ENCODE data around the gene HLA-DQB1. TPM values are rescaled to one million over a fixed set of nuclear protein-coding genes. Genes with fewer than 3 reads are reported as not detected.

HLA-DQB1 gene
- total and polyA plus RNA-seq, 2 of the 13 experiments (the other 11 are each of a cell fraction or from before 2014, with no cell fraction given), result not detected

DNA sequence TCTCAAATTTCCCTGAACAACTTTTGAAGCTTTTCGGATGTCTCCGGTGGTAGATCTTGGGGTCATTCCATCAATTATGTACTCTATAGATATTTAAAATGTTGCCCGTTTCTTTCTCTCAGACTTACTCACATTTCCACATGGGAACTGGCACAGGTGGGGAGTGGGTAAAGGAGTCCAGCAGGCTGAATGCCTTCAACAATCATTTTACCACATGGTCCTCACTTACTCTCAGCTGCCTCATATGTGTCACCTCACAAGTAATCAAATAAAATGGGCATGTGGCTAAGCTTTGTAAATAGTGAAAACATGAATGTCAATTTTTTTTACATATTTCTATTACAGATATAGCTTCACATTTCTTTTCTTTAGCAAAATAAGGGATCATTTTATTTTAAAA, 28.6 kb downstream of the HLA-DQB1 start:
- in situ Hi-C loops (cut with HindIII; ENCODE audit: extremely low pct_ligation_motif_present, low pct_unique_long_range_greater_than_20kb), result no loop called here
- FAIRE-seq (no peak), DNase-seq (ENCODE audit: low spot score) (no peak), ATAC-seq (no peak)
- Histone ChIP-seq H3K27me3 (ENCODE audit: control insufficient read depth in 1 of 2, insufficient read depth in 2 of 2, low read length in 2 of 2) (peaks cover 2 to 9% of the 10 kb centered on the region in 2 experiments; a peak in 3 of 5 replicates), H3K9ac (ENCODE audit: insufficient read depth, low read depth, low read length) (no peak overlapping the region), H3K4me2 (ENCODE audit: low read depth, low read length) (no peak overlapping the region), H2AFZ (ENCODE audit: low read length) (no peak overlapping the region), H3K9me3 (ENCODE audit: low read length) (no peaks in the 10 kb centered on the region), H3K79me2 (ENCODE audit: insufficient read depth, low read length) (no peaks in the 10 kb centered on the region), H4K20me1 (ENCODE audit: insufficient read depth, low read length) (no peaks in the 10 kb centered on the region), H3K4me3 (replicated peaks in 1 of 3; ENCODE audit: insufficient read depth in 1 of 3, low read depth in 2 of 3, low read length in 3 of 3) (no peak overlapping the region), H3K36me3 (replicated peaks in 1 of 2; ENCODE audit: control insufficient read depth in 1 of 2, insufficient read depth in 2 of 2, low read length in 2 of 2) (no peaks in the 10 kb centered on the region), H3K4me1 (ENCODE audit: insufficient read depth, low read length) (no peaks in the 10 kb centered on the region), H3K27ac (ENCODE audit: extremely low read length, insufficient read depth, low read length) (no peak overlapping the region)
- TF ChIP-seq PHF21A (CRISPR knock-in tag; IDR thresholded peaks at IDR 0.05) (no peak), TARDBP (CRISPR knock-in tag; IDR thresholded peaks at IDR 0.05) (no peak), ZNF350 (CRISPR knock-in tag; IDR thresholded peaks at IDR 0.05; ENCODE audit: borderline replicate concordance, low read depth) (no peak), FOXA3 (CRISPR knock-in tag; IDR thresholded peaks at IDR 0.05) (no peak), FOXP1 (IDR thresholded peaks at IDR 0.05) (no peak), FOXP1 (CRISPR knock-in tag; IDR thresholded peaks at IDR 0.05) (no peak)
- 12% methylated on average over 3 of the region's 3 CpGs for WGBS (ENCODE audit: low lambda C conversion rate)
- ChIA-PET POLR2A (no interaction called here), CTCF (ENCODE audit: low intra/inter-chr PET ratio, low total read pairs) (no interaction called here)
- BruUV-seq (replicated peaks), result no TSS peak
- intact Hi-C loops (cut with micrococcal nuclease; ENCODE audit: unreplicated experiment), result no loop called here

- POLR2A ChIA-PET, result no interaction called here
- no peaks in the 10 kb centered on the region for H4K20me1 ChIP-seq (ENCODE audit: insufficient read depth, low read length)
- no peak within 1 kb of the TSS for H3K27ac ChIP-seq (ENCODE audit: extremely low read length, insufficient read depth, low read length)
- no peaks in the 10 kb centered on the region for H3K79me2 ChIP-seq (ENCODE audit: insufficient read depth, low read length)
- intact Hi-C loops (cut with micrococcal nuclease; ENCODE audit: unreplicated experiment) (no loop called here), in situ Hi-C loops (cut with HindIII; ENCODE audit: extremely low pct_ligation_motif_present, low pct_unique_long_range_greater_than_20kb) (no loop called here)
- no peak within 1 kb of the TSS for H3K4me2 ChIP-seq (ENCODE audit: low read depth, low read length)
- no TSS peak for BruUV-seq (replicated peaks)
- no peaks in the 10 kb centered on the region for H3K9me3 ChIP-seq (ENCODE audit: low read length)
- FAIRE-seq, result no peak
- no peak for DNase-seq (ENCODE audit: low spot score)
- TF ChIP-seq ZNF335 (CRISPR knock-in tag; IDR thresholded peaks at IDR 0.05), result no peak
- TF ChIP-seq, protein P1, sequence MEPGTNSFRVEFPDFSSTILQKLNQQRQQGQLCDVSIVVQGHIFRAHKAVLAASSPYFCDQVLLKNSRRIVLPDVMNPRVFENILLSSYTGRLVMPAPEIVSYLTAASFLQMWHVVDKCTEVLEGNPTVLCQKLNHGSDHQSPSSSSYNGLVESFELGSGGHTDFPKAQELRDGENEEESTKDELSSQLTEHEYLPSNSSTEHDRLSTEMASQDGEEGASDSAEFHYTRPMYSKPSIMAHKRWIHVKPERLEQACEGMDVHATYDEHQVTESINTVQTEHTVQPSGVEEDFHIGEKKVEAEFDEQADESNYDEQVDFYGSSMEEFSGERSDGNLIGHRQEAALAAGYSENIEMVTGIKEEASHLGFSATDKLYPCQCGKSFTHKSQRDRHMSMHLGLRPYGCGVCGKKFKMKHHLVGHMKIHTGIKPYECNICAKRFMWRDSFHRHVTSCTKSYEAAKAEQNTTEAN (CRISPR knock-in tag; conservative IDR thresholded peaks at IDR 0.05), result no peak
- no peak for TF ChIP-seq PHF8 (CRISPR knock-in tag; IDR thresholded peaks at IDR 0.05)
- TF ChIP-seq ADNP (CRISPR knock-in tag; IDR thresholded peaks at IDR 0.05), result no peak
- no peak for TF ChIP-seq HES4 (CRISPR knock-in tag; IDR thresholded peaks at IDR 0.05; ENCODE audit: borderline replicate concordance)
- TF ChIP-seq ZBTB1 (CRISPR knock-in tag; IDR thresholded peaks at IDR 0.05; ENCODE audit: borderline replicate concordance), result no peak
- no peak for TF ChIP-seq ZNF264 (CRISPR knock-in tag; IDR thresholded peaks at IDR 0.05)
- TF ChIP-seq CAMTA2 (CRISPR knock-in tag; IDR thresholded peaks at IDR 0.05; ENCODE audit: borderline replicate concordance), result no peak
- no peak for TF ChIP-seq TAF15 (IDR thresholded peaks at IDR 0.05; ENCODE audit: low read depth, low read length, poor library complexity, severe bottlenecking)
- TF ChIP-seq NFE2L1 (CRISPR knock-in tag; IDR thresholded peaks at IDR 0.05; ENCODE audit: borderline replicate concordance), result no peak
- no peak for TF ChIP-seq STAG1 (CRISPR knock-in tag; IDR thresholded peaks at IDR 0.05)
- TF ChIP-seq DDIT3 (CRISPR knock-in tag; IDR thresholded peaks at IDR 0.05), result no peak
- no peak for TF ChIP-seq ZNF841 (CRISPR knock-in tag; IDR thresholded peaks at IDR 0.05; ENCODE audit: borderline replicate concordance)
- ATAC-seq, result no peak
- H3K36me3 ChIP-seq (replicated peaks in 1 of 2; ENCODE audit: control insufficient read depth in 1 of 2, insufficient read depth in 2 of 2, low read length in 2 of 2), result no peaks in the 10 kb centered on the region
- no peak within 1 kb of the TSS for H2AFZ ChIP-seq (ENCODE audit: low read length)
- CTCF ChIA-PET (ENCODE audit: low intra/inter-chr PET ratio, low total read pairs), result no interaction called here
- H3K4me3 ChIP-seq (replicated peaks in 1 of 3; ENCODE audit: insufficient read depth in 1 of 3, low read depth in 2 of 3, low read length in 3 of 3), result no peak within 1 kb of the TSS
- H3K4me1 ChIP-seq (ENCODE audit: insufficient read depth, low read length), result no peaks in the 10 kb centered on the region
- H3K9ac ChIP-seq (ENCODE audit: insufficient read depth, low read depth, low read length), result no peak within 1 kb of the TSS
- whole genome bisulfite sequencing (ENCODE audit: low lambda C conversion rate), result 2% methylated on average over 7 of the region's 7 CpGs
- peaks cover 2 to 4% of the 10 kb centered on the region in 2 experiments; a peak in 2 of 5 replicates for H3K27me3 ChIP-seq (ENCODE audit: control insufficient read depth in 1 of 2, insufficient read depth in 2 of 2, low read length in 2 of 2)
These were observed 29.1 kb downstream of the HLA-DQB1 start, which contains the start of gene HLA-DQA1 for GRCh38 chr6:32637219-32637880. Gene HLA-DQA1, plus strand, starts transcription at chr6:32637406. Its CDS starts 53 bp downstream, at chr6:32637459.

Data from HepG2 (cell line).